ENCODE results near the gene CNIH1. TPM values are rescaled to one million over a fixed set of nuclear protein-coding genes. Genes with fewer than 3 reads are reported as not detected.

CNIH1 gene
- total and polyA plus RNA-seq, 2 of the 13 experiments (the other 11 are each of a cell fraction or from before 2014, with no cell fraction given): 166 to 421 TPM

- TF ChIP-seq ZHX2 (IDR thresholded peaks at IDR 0.05; ENCODE audit: low read depth) (no peak), ZHX2 (CRISPR knock-in tag; IDR thresholded peaks at IDR 0.05; ENCODE audit: borderline replicate concordance) (no peak), IRF1 (CRISPR knock-in tag; IDR thresholded peaks at IDR 0.05; ENCODE audit: low read depth) (no peak), GLI4 (CRISPR knock-in tag; IDR thresholded peaks at IDR 0.05; ENCODE audit: borderline replicate concordance) (no peak), ZNF292 (CRISPR knock-in tag; IDR thresholded peaks at IDR 0.05; ENCODE audit: borderline replicate concordance, low read depth) (peak; percentile 36; the same call in 1 of the 2 replicates), CAMTA2 (CRISPR knock-in tag; IDR thresholded peaks at IDR 0.05; ENCODE audit: borderline replicate concordance) (no peak), SYNCRIP (IDR thresholded peaks at IDR 0.05; ENCODE audit: insufficient read depth, low read depth, low read length) (no peak), HOXA5 (CRISPR knock-in tag; IDR thresholded peaks at IDR 0.05) (no peak), ZNF512 (CRISPR knock-in tag; IDR thresholded peaks at IDR 0.05) (no peak), SRSF4 (IDR thresholded peaks at IDR 0.05; ENCODE audit: low read depth, low read length, poor library complexity, severe bottlenecking) (no peak), ZBTB43 (CRISPR knock-in tag; conservative IDR thresholded peaks at IDR 0.05) (peak; percentile 66; the same call in 1 of the 2 replicates), ZNF205 (CRISPR knock-in tag; IDR thresholded peaks at IDR 0.05) (0 out of 2 replicates have a peak, but pooled peaks have one; percentile 27), PREB (CRISPR knock-in tag; IDR thresholded peaks at IDR 0.05) (no peak), ZBTB42 (CRISPR knock-in tag; IDR thresholded peaks at IDR 0.05) (0 out of 2 replicates have a peak, but pooled peaks have one; percentile 19), TEAD2 (CRISPR knock-in tag; IDR thresholded peaks at IDR 0.05) (no peak), ZNF770 (CRISPR knock-in tag; IDR thresholded peaks at IDR 0.05) (0 out of 2 replicates have a peak, but pooled peaks have one; percentile 21), PLRG1 (conservative IDR thresholded peaks at IDR 0.05) (no peak)
Observed at GRCh38 chr14:54424479-54424901, 16.7 kb downstream of the CNIH1 start (continued).

Data from HepG2 (cell line).